Urothelium cell line (cell line): ENCODE data around the gene RMDN3.

ENCODE experiments used
- DNase-seq: peaks from one replicate; pipeline ENCODE4 v3.0.0; 2011; ENCODE audit warnings: low spot score, mixed read lengths
- FAIRE-seq: peaks from 2 replicates; lab custom pipeline; 2011; peaks lifted over from hg19 to GRCh38; lab: Jason Lieb, UNC

Gene RMDN3

DNA sequence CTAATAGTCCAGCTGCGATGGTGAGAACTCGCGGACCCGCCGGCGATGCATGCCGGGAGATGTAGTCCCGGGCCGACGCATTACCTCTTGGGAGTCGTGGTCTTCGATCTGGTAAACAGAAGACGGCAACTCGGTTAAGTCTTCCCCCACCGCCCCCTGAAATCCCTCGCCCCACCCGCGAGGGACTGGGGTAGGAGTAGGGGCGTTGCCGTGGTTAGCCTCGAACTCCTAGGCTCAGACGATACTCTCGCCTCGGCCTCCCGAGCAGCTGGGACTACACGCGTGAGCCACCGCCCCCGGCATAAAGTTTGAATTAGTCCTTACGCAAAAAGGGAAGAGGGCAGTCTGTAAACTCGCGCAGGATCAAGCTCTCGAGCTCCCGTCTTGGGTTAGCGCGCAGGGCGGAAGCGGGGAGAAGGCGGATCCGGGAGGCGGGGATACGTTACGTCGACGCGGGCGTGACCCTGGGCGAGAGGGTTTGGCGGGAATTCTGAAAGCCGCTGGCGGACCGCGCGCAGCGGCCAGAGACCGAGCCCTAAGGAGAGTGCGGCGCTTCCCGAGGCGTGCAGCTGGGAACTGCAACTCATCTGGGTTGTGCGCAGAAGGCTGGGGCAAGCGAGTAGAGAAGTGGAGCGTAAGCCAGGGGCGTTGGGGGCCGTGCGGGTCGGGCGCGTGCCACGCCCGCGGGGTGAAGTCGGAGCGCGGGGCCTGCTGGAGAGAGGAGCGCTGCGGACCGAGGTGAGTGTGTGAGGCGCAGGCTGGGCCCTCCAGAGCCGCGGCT lies 60.2 kb downstream of the RMDN3 start, which contains the start of gene RAD51:
RAD51 (plus strand) TSS at position 487 of the 781 bp plus-strand sequence. CDS start 3,585 bp downstream, outside the sequence.
- FAIRE-seq (peak; percentile 9), DNase-seq (peak; percentile 95)

DNA sequence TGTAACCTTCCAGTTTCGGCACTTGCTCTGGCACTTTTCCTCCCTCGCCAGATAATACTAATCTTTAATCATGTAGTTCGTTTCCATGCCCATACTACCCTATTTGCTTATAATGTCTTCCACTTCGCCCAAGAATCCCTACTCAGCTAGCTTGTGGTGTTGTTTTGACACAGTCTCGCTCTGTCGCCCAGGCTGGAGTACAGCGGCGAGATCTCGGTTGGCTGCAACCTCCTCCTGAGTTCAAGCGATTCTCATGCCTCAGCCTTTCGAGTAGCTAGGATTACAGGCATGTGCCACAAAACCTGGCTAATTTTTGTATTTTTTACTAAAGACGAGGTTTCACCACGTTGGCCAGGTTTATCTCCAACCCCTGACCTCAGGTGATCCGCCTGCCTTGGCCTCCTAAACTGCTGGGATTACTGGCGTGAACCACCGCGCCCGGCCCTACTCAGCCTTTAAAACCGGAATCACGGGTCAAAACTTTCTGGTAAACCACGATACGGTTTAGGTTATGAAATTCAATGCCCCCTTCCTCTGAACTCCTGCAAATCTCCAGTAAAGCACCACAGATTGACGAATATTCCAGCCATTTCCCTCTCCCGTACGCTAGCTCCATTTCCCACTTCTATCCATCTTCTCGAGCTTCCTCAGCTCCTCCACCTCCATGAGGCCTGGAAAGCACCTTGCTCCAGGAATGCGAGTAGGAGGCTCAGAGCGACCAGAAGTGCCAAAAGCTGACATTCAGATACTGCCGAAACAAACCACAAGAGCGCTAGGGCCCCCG lies 61.0 kb downstream of the RMDN3 start:
- FAIRE-seq (no peak), DNase-seq (no peak)

DNA sequence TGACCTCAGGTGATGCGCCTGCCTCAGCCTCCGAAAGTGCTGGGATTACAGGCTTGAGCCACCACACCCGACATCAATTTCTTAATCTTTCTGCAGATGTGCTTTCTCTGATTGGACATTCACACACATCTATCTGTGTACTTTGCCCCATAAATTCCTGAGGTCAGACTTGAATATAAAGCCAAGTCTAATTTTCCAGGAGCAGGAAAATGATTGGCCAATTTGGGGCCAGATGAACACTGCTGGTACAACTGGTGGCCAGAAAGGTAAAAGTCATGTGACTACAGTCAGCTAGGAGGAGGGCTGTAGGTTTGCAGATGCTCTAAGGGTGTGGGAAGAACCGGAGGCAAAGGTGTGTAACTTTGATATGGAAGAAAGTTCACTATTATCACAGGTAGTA lies 63.3 kb downstream of the RMDN3 start:
- FAIRE-seq (no peak), DNase-seq (no peak)

DNA sequence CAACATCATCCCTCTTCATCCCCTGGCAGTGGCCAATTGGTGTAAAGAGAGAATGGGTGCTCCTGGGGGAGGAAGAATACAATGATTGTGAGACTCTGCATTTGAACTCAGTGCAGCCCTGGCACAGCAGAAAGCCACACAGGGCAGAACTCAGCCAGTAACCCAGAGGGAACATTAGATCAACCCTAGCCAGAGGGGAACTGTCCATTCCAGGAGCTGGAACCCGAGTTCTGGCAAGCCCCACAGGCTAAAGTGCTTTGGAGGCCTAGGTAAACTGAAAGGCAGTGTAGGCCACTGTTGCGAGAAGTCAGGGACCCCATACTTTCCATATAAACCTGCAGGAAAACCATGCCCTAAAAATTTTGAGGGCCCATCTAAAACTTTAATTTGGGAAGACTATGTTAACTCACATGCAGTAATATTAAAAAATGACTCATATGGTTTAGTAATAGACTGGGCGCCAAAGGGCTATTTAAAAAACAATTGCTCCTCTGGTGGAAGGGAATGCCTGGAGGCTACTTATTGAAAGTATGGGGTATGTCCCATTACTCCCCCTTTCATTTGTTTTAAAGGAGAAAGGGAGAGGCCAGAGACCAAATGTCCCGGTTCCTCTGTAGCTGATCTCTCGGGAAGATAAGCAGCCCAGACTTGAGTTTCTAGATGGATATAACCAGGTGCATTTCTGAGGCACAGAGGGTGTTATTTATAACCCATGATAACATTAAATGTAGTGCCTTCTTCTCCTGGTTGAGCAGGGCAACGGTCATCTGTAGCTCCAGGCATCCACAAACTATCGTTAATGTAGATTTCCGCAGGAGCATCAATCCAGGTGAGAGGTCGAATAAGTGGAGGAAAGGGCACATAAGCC lies 65.9 kb downstream of the RMDN3 start:
- no peak for DNase-seq
- no peak for FAIRE-seq
